Panc1 (cell line): Measurements from ENCODE around the gene GAREM2. TPM values are rescaled to one million over a fixed set of nuclear protein-coding genes. Genes with fewer than 3 reads are reported as not detected.

Experiments
- ATAC-seq: fragments of 200-7000 bp; cut with Tn5 transposase; 2 replicates; pipeline ENCODE4 v1.9.1; 2020; ENCODE audit warnings: mild to moderate bottlenecking, moderate library complexity
- BruUV-seq: library from RNA; stranded (reverse); fragments of 400-500 nt; replicated peaks from 2 replicates; lab custom pipeline; 2021; lab: Mats Ljungman, UMichigan
- CTCF ChIA-PET: fragments of 300-600 bp; sonication (Branson Sonifier 250); formaldehyde crosslinking; loops from one replicate; lab custom pipeline; 2022; ENCODE audit warnings: antibody characterized with exemption; lab: Charles Lee
- POLR2A ChIA-PET: fragments of 300-600 bp; sonication (Branson Sonifier 250); formaldehyde crosslinking; loops from one replicate; lab custom pipeline; 2022; ENCODE audit warnings: antibody characterized with exemption; lab: Charles Lee
- DNase-seq: peaks from one replicate; pipeline ENCODE4 v3.0.0-alpha.2; 2010; ENCODE audit warnings: low read depth, low spot score
- H3K27ac ChIP-seq: 2 replicates; pipeline ENCODE4 v1.5.1; 2011; ENCODE audit warnings: mild to moderate bottlenecking, low read length, inconsistent platforms
- H3K27me3 ChIP-seq: fragments of 200-500 bp; sonication (Bioruptor generic); 2 replicates; pipeline ENCODE4 v1.6.0; 2014; ENCODE audit warnings: low read length, inconsistent platforms; ENCODE audit not compliant: control insufficient read depth, insufficient read depth
- H3K36me3 ChIP-seq: fragments of 200-500 bp; sonication (Bioruptor generic); 2 replicates; pipeline ENCODE4 v1.5.1; 2014; ENCODE audit warnings: inconsistent platforms, mild to moderate bottlenecking, low read length, moderate library complexity; ENCODE audit not compliant: control insufficient read depth, insufficient read depth
- H3K4me1 ChIP-seq: 2 replicates; pipeline ENCODE4 v1.5.1; 2011; ENCODE audit warnings: inconsistent platforms, mild to moderate bottlenecking, low read length, moderate library complexity; ENCODE audit not compliant: control insufficient read depth, insufficient read depth
- H3K4me3 ChIP-seq, 2 experiments: 2 replicates each; pipeline ENCODE4 v1.5.1; 2011 to 2012; ENCODE audit warnings: low read depth in 2 of 2, low read length in 2 of 2, mild to moderate bottlenecking in 2 of 2, inconsistent platforms in 1 of 2, moderate library complexity in 1 of 2
- H3K9me3 ChIP-seq: fragments of 200-500 bp; sonication (Bioruptor generic); 2 replicates; pipeline ENCODE4 v1.5.1; 2014; ENCODE audit warnings: low read depth, mild to moderate bottlenecking, inconsistent platforms, low read length, moderate library complexity; ENCODE audit not compliant: control insufficient read depth, insufficient read depth
- POLR2AphosphoS5 ChIP-seq: IDR thresholded peaks from 2 replicates; pipeline ENCODE4 v1.6.1; 2012; ENCODE audit warnings: mild to moderate bottlenecking, low read depth, low read length, moderate library complexity
- REST ChIP-seq, 2 experiments: IDR thresholded peaks; 2 replicates each; pipeline ENCODE4 v1.6.1; 2011 to 2012; ENCODE audit warnings: low read depth in 2 of 2, control low read depth in 1 of 2, low read length in 1 of 2, mild to moderate bottlenecking in 1 of 2, moderate library complexity in 1 of 2; ENCODE audit not compliant: insufficient read depth in 1 of 2
- SIN3A ChIP-seq: IDR thresholded peaks from 2 replicates; pipeline ENCODE4 v1.6.1; 2012; ENCODE audit warnings: low read depth, mild to moderate bottlenecking, low read length, moderate library complexity, borderline replicate concordance; ENCODE audit not compliant: insufficient read depth
- TCF7L2 ChIP-seq: IDR thresholded peaks from 2 replicates; pipeline ENCODE4 v1.6.1; 2011; ENCODE audit warnings: mild to moderate bottlenecking, low read depth, low read length, inconsistent platforms
- in situ Hi-C: cut with HindIII; loops from 2 replicates; pipeline ENCODE4 v1.10.0; 2016; ENCODE audit warnings: low sequenced_read_pairs, low pct_unique_long_range_greater_than_20kb
- intact Hi-C: fragments of 100-400 bp; cut with micrococcal nuclease; formaldehyde crosslinking; loops from one replicate; pipeline ENCODE4 v1.10.0; 2022; ENCODE audit not compliant: unreplicated experiment
- total RNA-seq: library from RNA; stranded (reverse); gene quantifications from one replicate; pipeline ENCODE4 v1.2.1, GENCODE V29; 2021; ENCODE audit not compliant: unreplicated experiment
- TF ChIP-seq, protein P1 (sequence below): fragments of 450-650 bp; IDR thresholded peaks from 2 replicates; pipeline ENCODE4 v1.5.1; 2017; ENCODE audit warnings: mild to moderate bottlenecking

The GAREM2 gene
- total RNA-seq, 1 experiment from 2014 or later, result 12.4 TPM

DNA sequence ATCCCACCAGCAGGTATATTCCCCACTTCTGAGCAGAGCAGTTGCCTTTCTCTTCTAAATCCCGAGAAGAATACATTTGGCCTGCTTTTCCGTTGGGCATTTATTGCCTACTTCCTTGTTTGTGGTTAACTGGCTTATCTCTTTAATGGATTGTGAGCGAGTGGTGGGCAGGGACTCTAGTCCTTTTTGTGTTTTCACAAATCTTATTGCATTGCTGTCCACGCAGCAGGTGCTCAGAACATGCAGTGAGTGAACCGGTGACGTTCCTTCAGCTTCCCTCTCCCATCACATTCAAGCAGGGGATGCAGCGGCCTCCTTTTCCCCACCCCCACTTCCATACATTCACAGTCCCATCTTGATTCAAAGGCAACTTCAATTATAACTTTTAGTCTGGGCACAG lies 28.9 kb upstream of the GAREM2 start:
- DNase-seq, result no peak
- ChIA-PET POLR2A (no interaction called here), CTCF (interaction anchor here (0.7 kb wide), 1 partner anchor 75 kb away, joined by 4 read pairs; no protein-coding TSS in a partner anchor)
- intact Hi-C loops (loop anchor here (5.0 kb wide), 1 partner anchor 57 kb away; no protein-coding TSS in a partner anchor), in situ Hi-C loops (no loop called here)
- Histone ChIP-seq H3K27me3 (no peaks in the 10 kb centered on the region), H3K27ac (peak overlapping the region; percentile 13; the same call in 1 of the 2 replicates), H3K4me3 (no peak overlapping the region), H3K9me3 (no peaks in the 10 kb centered on the region), H3K4me1 (peaks cover 15% of the 10 kb centered on the region), H3K36me3 (no peaks in the 10 kb centered on the region)
- ATAC-seq, result no peak
- TF ChIP-seq TCF7L2 (no peak), REST (IDR thresholded peaks at IDR 0.05; ENCODE audit: insufficient read depth in 1 of 2, low read depth in 2 of 2, low read length in 1 of 2) (no peak), SIN3A (no peak), POLR2AphosphoS5 (no peak)
- TF ChIP-seq, protein P1, sequence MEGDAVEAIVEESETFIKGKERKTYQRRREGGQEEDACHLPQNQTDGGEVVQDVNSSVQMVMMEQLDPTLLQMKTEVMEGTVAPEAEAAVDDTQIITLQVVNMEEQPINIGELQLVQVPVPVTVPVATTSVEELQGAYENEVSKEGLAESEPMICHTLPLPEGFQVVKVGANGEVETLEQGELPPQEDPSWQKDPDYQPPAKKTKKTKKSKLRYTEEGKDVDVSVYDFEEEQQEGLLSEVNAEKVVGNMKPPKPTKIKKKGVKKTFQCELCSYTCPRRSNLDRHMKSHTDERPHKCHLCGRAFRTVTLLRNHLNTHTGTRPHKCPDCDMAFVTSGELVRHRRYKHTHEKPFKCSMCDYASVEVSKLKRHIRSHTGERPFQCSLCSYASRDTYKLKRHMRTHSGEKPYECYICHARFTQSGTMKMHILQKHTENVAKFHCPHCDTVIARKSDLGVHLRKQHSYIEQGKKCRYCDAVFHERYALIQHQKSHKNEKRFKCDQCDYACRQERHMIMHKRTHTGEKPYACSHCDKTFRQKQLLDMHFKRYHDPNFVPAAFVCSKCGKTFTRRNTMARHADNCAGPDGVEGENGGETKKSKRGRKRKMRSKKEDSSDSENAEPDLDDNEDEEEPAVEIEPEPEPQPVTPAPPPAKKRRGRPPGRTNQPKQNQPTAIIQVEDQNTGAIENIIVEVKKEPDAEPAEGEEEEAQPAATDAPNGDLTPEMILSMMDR, result no peak
- BruUV-seq, result no TSS peak

- Histone ChIP-seq H3K27me3 (no peaks in the 10 kb centered on the region), H3K9me3 (no peaks in the 10 kb centered on the region), H3K27ac (no peak overlapping the region), H3K4me3 (no peak overlapping the region), H3K4me1 (peaks cover 15% of the 10 kb centered on the region), H3K36me3 (no peaks in the 10 kb centered on the region)
- CTCF ChIA-PET, result interaction anchor here (0.7 to 1.4 kb wide), 2 partner anchors 194 to 328 kb away, joined by 6 to 7 read pairs; no protein-coding TSS in a partner anchor
- ATAC-seq (peak; percentile 71), DNase-seq (peak; percentile 51)
- no TSS peak for BruUV-seq
- POLR2A ChIA-PET, result interaction anchor here (0.7 kb wide), 1 partner anchor 268 kb away, joined by 10 read pairs; no protein-coding TSS in a partner anchor
- TF ChIP-seq REST (IDR thresholded peaks at IDR 0.05; ENCODE audit: insufficient read depth in 1 of 2, low read depth in 2 of 2, low read length in 1 of 2), result no peak
- TF ChIP-seq, protein P1, result peak; percentile 89
- in situ Hi-C loops, result no loop called here
- intact Hi-C loops, result loop anchor here (1.0 to 5.0 kb wide), 3 partner anchors 58 to 293 kb away; no protein-coding TSS in a partner anchor
Observed at GRCh38 chr2:26144953-26145680, 27.8 kb upstream of the GAREM2 start.
